Right kidney (tissue), 1 donor: ENCODE results near the gene ABCD4.

Experiments
- DNase-seq: peaks from one replicate; pipeline ENCODE4 v3.0.0-alpha.2; 2016

The ABCD4 gene

GRCh38 chr14:74237441-74237840, 65.3 kb downstream of the ABCD4 start:
- DNase-seq = no peak
